CD14-positive monocyte (primary cell): ENCODE data around the gene SMYD3. TPM values are rescaled to one million over a fixed set of nuclear protein-coding genes. Genes with fewer than 3 reads are reported as not detected.

Experiments used
- DNase-seq, 3 donors: peaks; one replicate each; pipeline ENCODE4 v3.0.0-alpha.2; 2011 to 2022
- H2AFZ ChIP-seq: 2 replicates; pipeline ENCODE4 v1.6.0; 2012; ENCODE audit warnings: mild to moderate bottlenecking, low read depth, low read length, inconsistent platforms; ENCODE audit not compliant: insufficient read depth, poor library complexity, severe bottlenecking
- H3K27ac ChIP-seq, 2 donors: 1 replicate in 1 of 2; 2 replicates in 1 of 2; pipeline ENCODE4 v1.5.1; 2012 to 2013; ENCODE audit warnings: low read length in 2 of 2, control low read depth in 1 of 2, inconsistent platforms in 1 of 2, low read depth in 1 of 2, mild to moderate bottlenecking in 1 of 2
- H3K27me3 ChIP-seq, 2 donors: one replicate each; pipeline versions ENCODE4 v1.6.0 to v1.6.1; 2011 to 2013; ENCODE audit warnings: low read length in 2 of 2; ENCODE audit not compliant: control insufficient read depth in 2 of 2, insufficient read depth in 2 of 2
- H3K36me3 ChIP-seq, 2 donors: replicated peaks in 1 of 2; 1 replicate in 1 of 2; 2 replicates in 1 of 2; pipeline versions ENCODE4 v1.5.1 to v1.6.1; 2012 to 2013; ENCODE audit warnings: low read length in 2 of 2, control low read depth in 1 of 2, inconsistent platforms in 1 of 2, mild to moderate bottlenecking in 1 of 2; ENCODE audit not compliant: insufficient read depth in 2 of 2, control insufficient read depth in 1 of 2
- H3K4me1 ChIP-seq, 2 donors: 1 replicate in 1 of 2; 2 replicates in 1 of 2; pipeline versions ENCODE4 v1.5.1 to v1.6.1; 2012 to 2013; ENCODE audit warnings: low read length in 2 of 2, control low read depth in 1 of 2, inconsistent platforms in 1 of 2, mild to moderate bottlenecking in 1 of 2, moderate library complexity in 1 of 2; ENCODE audit not compliant: insufficient read depth in 2 of 2, control insufficient read depth in 1 of 2
- H3K4me2 ChIP-seq: replicated peaks from 2 replicates; pipeline ENCODE3; 2012; ENCODE audit warnings: low read length, moderate library complexity, mild to moderate bottlenecking; ENCODE audit not compliant: poor library complexity, severe bottlenecking; ENCODE audit errors: extremely low read depth
- H3K4me3 ChIP-seq, 3 experiments: fragments of 200-600 bp in 1 of 3; sonication (generic) in 1 of 3; replicated peaks in 1 of 3; 1 replicate in 2 of 3; 2 replicates in 1 of 3; pipeline ENCODE4 v1.5.1; 2011 to 2013; ENCODE audit warnings: low read length in 3 of 3, mild to moderate bottlenecking in 3 of 3, control low read depth in 2 of 3, low read depth in 2 of 3, inconsistent platforms in 1 of 3, moderate library complexity in 1 of 3
- H3K79me2 ChIP-seq: 2 replicates; pipeline ENCODE4 v1.6.0; 2012; ENCODE audit warnings: mild to moderate bottlenecking, control low read depth, inconsistent platforms, low read length, moderate library complexity; ENCODE audit not compliant: insufficient read depth
- H3K9ac ChIP-seq: 2 replicates; pipeline ENCODE4 v1.6.0; 2017; ENCODE audit warnings: low read length, mild to moderate bottlenecking; ENCODE audit not compliant: insufficient read depth, poor library complexity, severe bottlenecking
- H3K9me3 ChIP-seq, 2 donors: replicated peaks in 1 of 2; 1 replicate in 1 of 2; 2 replicates in 1 of 2; pipeline versions ENCODE4 v1.5.1 to v1.6.1; 2012 to 2013; ENCODE audit warnings: low read length in 2 of 2, control low read depth in 1 of 2; ENCODE audit not compliant: control insufficient read depth in 1 of 2, insufficient read depth in 1 of 2
- H4K20me1 ChIP-seq: 2 replicates; pipeline ENCODE4 v1.6.0; 2012; ENCODE audit warnings: mild to moderate bottlenecking, low read length, control low read depth, moderate library complexity; ENCODE audit not compliant: insufficient read depth
- H3K27ac Mint-ChIP-seq, 7 donors: one replicate each; pipeline ENCODE4 v1.8.0; 2020; ENCODE audit warnings: mild to moderate bottlenecking in 7 of 7, mixed read lengths in 7 of 7, moderate library complexity in 6 of 7, inconsistent platforms in 2 of 7
- H3K27me3 Mint-ChIP-seq, 3 donors: one replicate each; pipeline ENCODE4 v1.8.0; 2021 to 2022; ENCODE audit warnings: low read depth in 3 of 3, mild to moderate bottlenecking in 3 of 3, mixed read lengths in 3 of 3, moderate library complexity in 3 of 3, inconsistent platforms in 1 of 3
- H3K36me3 Mint-ChIP-seq, 2 donors: one replicate each; pipeline ENCODE4 v1.8.0; 2020; ENCODE audit warnings: mixed read lengths in 2 of 2, inconsistent platforms in 1 of 2, mild to moderate bottlenecking in 1 of 2
- H3K4me1 Mint-ChIP-seq: one replicate; pipeline ENCODE4 v1.8.0; 2020; ENCODE audit warnings: mild to moderate bottlenecking, mixed read lengths
- H3K4me3 Mint-ChIP-seq, 2 donors: one replicate each; pipeline ENCODE4 v1.8.0; 2020; ENCODE audit warnings: mild to moderate bottlenecking in 2 of 2, mixed read lengths in 2 of 2, moderate library complexity in 1 of 2
- H3K9me3 Mint-ChIP-seq, 7 donors: one replicate each; pipeline ENCODE4 v1.8.0; 2020 to 2022; ENCODE audit warnings: mixed read lengths in 7 of 7, mild to moderate bottlenecking in 6 of 7, moderate library complexity in 6 of 7, inconsistent platforms in 2 of 7
- WGBS: methylation state at CpG from one replicate; pipeline ENCODE4 v1.1.5; 2013; ENCODE audit warnings: missing lambda C conversion rate; ENCODE audit not compliant: insufficient coverage; 5-methylcytosine and 5-hydroxymethylcytosine counted together
- intact Hi-C, 2 donors: fragments of 100-400 bp; cut with micrococcal nuclease; formaldehyde crosslinking; loops; one replicate each; pipeline versions ENCODE4 v1.15.0 to v1.15.1; 2023
- polyA plus RNA-seq, 3 donors: library from polyadenylated mRNA; depleted of rRNA in 1 of 3; unstranded in 2 of 3; stranded (reverse) in 1 of 3; fragments of 300-500 nt in 2 of 3; fragments of >200 nt in 1 of 3; fragmentation: Illumina TruSeq in 2 of 3; gene quantifications; 1 replicate in 2 of 3; 2 replicates in 1 of 3; pipeline ENCODE4 v1.2.3, GENCODE V29; 2012 to 2021
- TF ChIP-seq, protein P1 (sequence below): fragments of 200-600 bp; IDR thresholded peaks from one replicate; pipeline ENCODE4 v1.8.0; 2022; ENCODE audit warnings: antibody characterized with exemption, mild to moderate bottlenecking

The SMYD3 gene
- polyA plus RNA-seq, 3 donors: 2.7 to 8.4 (median 4.0) TPM

- no peak overlapping the region for H3K4me3 ChIP-seq
- H3K79me2 ChIP-seq: no peaks in the 10 kb centered on the region
- peaks cover 0 to 5% of the 10 kb centered on the region in 2 donors for H3K9me3 ChIP-seq
- no peaks in the 10 kb centered on the region for H3K27me3 ChIP-seq
- no peak overlapping the region for H3K4me3 Mint-ChIP-seq
- DNase-seq: no peak
- intact Hi-C loops: no loop called here
- no peaks in the 10 kb centered on the region for H3K4me1 ChIP-seq
- TF ChIP-seq, protein P1, sequence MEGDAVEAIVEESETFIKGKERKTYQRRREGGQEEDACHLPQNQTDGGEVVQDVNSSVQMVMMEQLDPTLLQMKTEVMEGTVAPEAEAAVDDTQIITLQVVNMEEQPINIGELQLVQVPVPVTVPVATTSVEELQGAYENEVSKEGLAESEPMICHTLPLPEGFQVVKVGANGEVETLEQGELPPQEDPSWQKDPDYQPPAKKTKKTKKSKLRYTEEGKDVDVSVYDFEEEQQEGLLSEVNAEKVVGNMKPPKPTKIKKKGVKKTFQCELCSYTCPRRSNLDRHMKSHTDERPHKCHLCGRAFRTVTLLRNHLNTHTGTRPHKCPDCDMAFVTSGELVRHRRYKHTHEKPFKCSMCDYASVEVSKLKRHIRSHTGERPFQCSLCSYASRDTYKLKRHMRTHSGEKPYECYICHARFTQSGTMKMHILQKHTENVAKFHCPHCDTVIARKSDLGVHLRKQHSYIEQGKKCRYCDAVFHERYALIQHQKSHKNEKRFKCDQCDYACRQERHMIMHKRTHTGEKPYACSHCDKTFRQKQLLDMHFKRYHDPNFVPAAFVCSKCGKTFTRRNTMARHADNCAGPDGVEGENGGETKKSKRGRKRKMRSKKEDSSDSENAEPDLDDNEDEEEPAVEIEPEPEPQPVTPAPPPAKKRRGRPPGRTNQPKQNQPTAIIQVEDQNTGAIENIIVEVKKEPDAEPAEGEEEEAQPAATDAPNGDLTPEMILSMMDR: no peak
- no peaks in the 10 kb centered on the region for H4K20me1 ChIP-seq
- H3K9ac ChIP-seq: no peak overlapping the region
- H3K36me3 ChIP-seq: no peaks in the 10 kb centered on the region
- H3K27ac Mint-ChIP-seq: no peak overlapping the region
- peaks cover 0 to 5% of the 10 kb centered on the region in 2 donors for H3K36me3 Mint-ChIP-seq
- H3K27ac ChIP-seq: no peak overlapping the region
- H3K4me1 Mint-ChIP-seq: no peaks in the 10 kb centered on the region
- no peak overlapping the region for H3K4me2 ChIP-seq
- peaks cover 0 to 2% (median 0%) of the 10 kb centered on the region in 7 donors for H3K9me3 Mint-ChIP-seq
- no peaks in the 10 kb centered on the region for H3K27me3 Mint-ChIP-seq
- H2AFZ ChIP-seq: no peak overlapping the region
These were observed 598.5 kb downstream of the SMYD3 start for GRCh38 chr1:245908543-245908942.

- Histone ChIP-seq H3K9ac (no peak overlapping the region), H3K27me3 (no peaks in the 10 kb centered on the region), H3K79me2 (no peaks in the 10 kb centered on the region), H2AFZ (no peak overlapping the region), H3K36me3 (no peaks in the 10 kb centered on the region), H3K9me3 (peaks cover 0 to 5% of the 10 kb centered on the region in 2 donors), H4K20me1 (no peaks in the 10 kb centered on the region), H3K4me3 (no peak overlapping the region), H3K4me1 (no peaks in the 10 kb centered on the region), H3K27ac (no peak overlapping the region), H3K4me2 (no peak overlapping the region)
- Mint-ChIP-seq H3K4me3 (no peak overlapping the region), H3K4me1 (peaks cover 6% of the 10 kb centered on the region), H3K36me3 (peaks cover 0 to 6% of the 10 kb centered on the region in 2 donors), H3K9me3 (peaks cover 0 to 4% (median 0%) of the 10 kb centered on the region in 7 donors), H3K27me3 (no peaks in the 10 kb centered on the region), H3K27ac (no peak overlapping the region)
- no CpG with 5 or more reads among the region's 1 CpG for WGBS
- TF ChIP-seq, protein P1: no peak
- intact Hi-C loops: no loop called here
- no peak for DNase-seq
These were observed 600.9 kb downstream of the SMYD3 start for GRCh38 chr1:245906207-245906606.
